HepG2 (cell line): ENCODE data around the gene COMMD1.

ENCODE experiments used
- DNMT1 ChIP-seq: sonication (generic); formaldehyde crosslinking; IDR thresholded peaks from 2 replicates; pipeline ENCODE4 v1.5.1; 2020; ENCODE audit warnings: mild to moderate bottlenecking, missing genetic modification reagents
- SP4 ChIP-seq: sonication (generic); formaldehyde crosslinking; IDR thresholded peaks from 2 replicates; pipeline ENCODE4 v1.8.1; 2023; ENCODE audit warnings: mild to moderate bottlenecking, missing genetic modification reagents
- ZNF232 ChIP-seq: sonication (generic); formaldehyde crosslinking; IDR thresholded peaks from 2 replicates; pipeline ENCODE4 v1.4.0; 2020; ENCODE audit warnings: missing genetic modification reagents, borderline replicate concordance
- ZNF484 ChIP-seq: sonication (generic); formaldehyde crosslinking; IDR thresholded peaks from 2 replicates; pipeline ENCODE4 v1.5.1; 2020; ENCODE audit warnings: mild to moderate bottlenecking, low read depth, missing genetic modification reagents, borderline replicate concordance
- TF ChIP-seq, protein P1 (sequence below): sonication (generic); formaldehyde crosslinking; IDR thresholded peaks from 2 replicates; pipeline ENCODE4 v1.5.0; 2020; ENCODE audit warnings: missing genetic modification reagents
- TF ChIP-seq, protein P2 (sequence below): sonication (generic); formaldehyde crosslinking; IDR thresholded peaks from 2 replicates; pipeline ENCODE4 v1.8.0; 2022; ENCODE audit warnings: low read depth, missing genetic modification reagents

DNA sequence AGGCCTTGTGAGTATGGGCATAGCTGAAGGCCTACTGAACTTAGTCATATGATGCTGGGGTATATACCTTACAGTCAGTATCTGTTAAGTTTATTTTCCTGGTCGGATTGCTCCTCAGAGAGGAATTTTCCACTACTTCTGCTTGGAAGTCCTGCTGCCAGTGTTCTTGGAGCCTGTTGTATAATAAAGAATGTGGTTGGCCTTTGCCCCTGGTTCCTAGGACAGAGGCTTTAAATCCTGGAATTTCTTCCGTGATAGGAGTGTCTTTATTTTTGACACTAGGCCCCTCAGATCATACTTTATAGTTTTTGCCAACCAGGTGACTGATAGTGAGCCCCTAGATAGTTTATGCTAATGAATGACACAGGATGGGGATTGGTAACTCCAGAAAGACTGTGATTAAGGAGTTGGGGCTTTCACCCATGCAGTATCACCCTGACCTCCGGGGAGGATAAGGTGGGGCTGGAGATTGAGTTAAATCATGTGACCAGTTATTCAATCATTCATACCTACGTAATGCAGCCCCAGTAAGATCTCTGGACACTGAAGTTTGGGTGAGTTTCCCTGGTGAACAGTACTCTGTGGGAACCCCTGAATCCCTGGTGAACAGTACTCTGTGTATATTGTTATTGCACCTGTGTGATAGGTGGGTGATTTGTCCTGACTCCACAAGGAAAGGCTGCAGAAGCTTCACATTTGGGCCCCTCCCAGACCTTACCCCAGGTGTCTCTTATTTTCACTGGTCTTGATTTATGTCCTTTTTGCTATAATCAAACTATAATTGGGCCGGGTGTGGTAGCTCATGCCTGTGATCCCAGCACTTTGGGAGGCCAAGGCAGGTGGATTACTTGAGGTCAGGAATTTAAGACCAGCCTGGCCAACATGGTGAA, 56.9 kb downstream of the COMMD1 start:
- no peak for TF ChIP-seq DNMT1
- TF ChIP-seq ZNF232 (CRISPR knock-in tag) = no peak
- no peak for TF ChIP-seq SP4 (CRISPR knock-in tag)
- TF ChIP-seq, protein P1, sequence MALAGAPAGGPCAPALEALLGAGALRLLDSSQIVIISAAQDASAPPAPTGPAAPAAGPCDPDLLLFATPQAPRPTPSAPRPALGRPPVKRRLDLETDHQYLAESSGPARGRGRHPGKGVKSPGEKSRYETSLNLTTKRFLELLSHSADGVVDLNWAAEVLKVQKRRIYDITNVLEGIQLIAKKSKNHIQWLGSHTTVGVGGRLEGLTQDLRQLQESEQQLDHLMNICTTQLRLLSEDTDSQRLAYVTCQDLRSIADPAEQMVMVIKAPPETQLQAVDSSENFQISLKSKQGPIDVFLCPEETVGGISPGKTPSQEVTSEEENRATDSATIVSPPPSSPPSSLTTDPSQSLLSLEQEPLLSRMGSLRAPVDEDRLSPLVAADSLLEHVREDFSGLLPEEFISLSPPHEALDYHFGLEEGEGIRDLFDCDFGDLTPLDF (CRISPR knock-in tag) = no peak
- no peak for TF ChIP-seq ZNF484
- TF ChIP-seq, protein P2, sequence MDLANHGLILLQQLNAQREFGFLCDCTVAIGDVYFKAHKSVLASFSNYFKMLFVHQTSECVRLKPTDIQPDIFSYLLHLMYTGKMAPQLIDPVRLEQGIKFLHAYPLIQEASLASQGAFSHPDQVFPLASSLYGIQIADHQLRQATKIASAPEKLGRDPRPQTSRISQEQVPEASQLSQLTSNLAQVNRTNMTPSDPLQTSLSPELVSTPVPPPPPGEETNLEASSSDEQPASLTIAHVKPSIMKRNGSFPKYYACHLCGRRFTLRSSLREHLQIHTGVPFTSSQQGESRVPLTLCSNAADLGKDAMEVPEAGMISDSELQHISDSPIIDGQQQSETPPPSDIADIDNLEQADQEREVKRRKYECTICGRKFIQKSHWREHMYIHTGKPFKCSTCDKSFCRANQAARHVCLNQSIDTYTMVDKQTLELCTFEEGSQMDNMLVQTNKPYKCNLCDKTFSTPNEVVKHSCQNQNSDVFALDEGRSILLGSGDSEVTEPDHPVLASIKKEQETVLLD (CRISPR knock-in tag) = no peak
